IPS-NIHi11 (cell line): ENCODE data around the gene ECHDC1.
A peak's percentile ranks its signal among the peaks of the same experiment; 100 is the strongest.

Source experiments
- DNase-seq: peaks from one replicate; pipeline ENCODE4 v3.0.0; 2012; ENCODE audit warnings: mixed read lengths, low spot score

ECHDC1 gene

GRCh38 chr6:127282184-127282583 lies 61.2 kb downstream of the ECHDC1 start:
- no peak for DNase-seq

GRCh38 chr6:127279815-127280214 lies 63.6 kb downstream of the ECHDC1 start:
- no peak for DNase-seq

- no peak for DNase-seq
Measured at GRCh38 chr6:127277878-127278843, 65.2 kb downstream of the ECHDC1 start.

- no peak for DNase-seq
Measured at GRCh38 chr6:127276331-127276730, 67.1 kb downstream of the ECHDC1 start.

GRCh38 chr6:127273499-127273898 lies 69.9 kb downstream of the ECHDC1 start:
- no peak for DNase-seq

GRCh38 chr6:127272576-127272975 lies 70.8 kb downstream of the ECHDC1 start:
- DNase-seq: no peak

- DNase-seq: peak; percentile 7
Measured at GRCh38 chr6:127267646-127268625, 75.5 kb downstream of the ECHDC1 start.

- peak; percentile 74 for DNase-seq
Measured at GRCh38 chr6:127266892-127267645, 76.3 kb downstream of the ECHDC1 start.

- peak; percentile 90 for DNase-seq
Measured at GRCh38 chr6:127266178-127266891, 77.1 kb downstream of the ECHDC1 start, which contains the start of gene RNF146. RNF146 (plus strand) TSS chr6:127266864; CDS start chr6:127280339, 13,475 bp downstream.

- no peak for DNase-seq
Measured at GRCh38 chr6:127263481-127263880, 79.9 kb downstream of the ECHDC1 start.

- DNase-seq: no peak
Measured at GRCh38 chr6:127262896-127263295, 80.5 kb downstream of the ECHDC1 start.

GRCh38 chr6:127255286-127255685 lies 88.1 kb downstream of the ECHDC1 start:
- DNase-seq: no peak

- DNase-seq: no peak
Measured at GRCh38 chr6:127249621-127250020, 93.8 kb downstream of the ECHDC1 start.

GRCh38 chr6:127247114-127248096 lies 96.0 kb downstream of the ECHDC1 start:
- DNase-seq: no peak

- DNase-seq: no peak
Measured at GRCh38 chr6:127243501-127243900, 99.9 kb downstream of the ECHDC1 start.
